Measurements from ENCODE around the gene SLC2A9. TPM values are rescaled to one million over a fixed set of nuclear protein-coding genes. Genes with fewer than 3 reads are reported as not detected.

Gene SLC2A9
- total and polyA plus RNA-seq, 2 of the 8 experiments (the other 6 are each of a cell fraction or from before 2014, with no cell fraction given): 0.20 to 0.26 TPM

- Histone ChIP-seq H3K79me1 (ENCODE audit: low read depth, low read length) (no peaks in the 10 kb centered on the region), H2AFZ (ENCODE audit: low read length) (no peak overlapping the region), H3K14ac (ENCODE audit: insufficient read length) (no peak overlapping the region), H2AK5ac (ENCODE audit: low read depth, low read length) (no peak overlapping the region), H3K9ac (replicated peaks in 1 of 4; ENCODE audit: extremely low read depth in 1 of 4, low read depth in 3 of 4, low read length in 3 of 4) (no peak overlapping the region), H3K4me3 (ENCODE audit: extremely low read depth in 1 of 4, insufficient read depth in 2 of 4, low read depth in 3 of 4, low read length in 4 of 4) (no peak overlapping the region), H3K56ac (replicated peaks; ENCODE audit: insufficient read length, low read depth, low read length) (no peak overlapping the region), H2BK120ac (replicated peaks; ENCODE audit: low read depth, low read length) (no peak overlapping the region), H4K5ac (ENCODE audit: insufficient read length, low read depth, low read length) (no peak overlapping the region), H2BK20ac (ENCODE audit: low read length) (no peak overlapping the region), H4K20me1 (replicated peaks in 1 of 2; ENCODE audit: control insufficient read depth in 1 of 2, insufficient read depth in 2 of 2, low read length in 2 of 2) (no peaks in the 10 kb centered on the region), H3K23me2 (ENCODE audit: low read depth, low read length) (no peaks in the 10 kb centered on the region), H3K27me3 (replicated peaks in 1 of 4; ENCODE audit: control insufficient read depth in 3 of 4, extremely low read depth in 1 of 4, insufficient read depth in 3 of 4, low read length in 3 of 4) (peaks cover 0 to 2% (median 0%) of the 10 kb centered on the region in 4 experiments; a peak in 1 of 7 replicates), H3K4ac (replicated peaks; ENCODE audit: insufficient read length, low read depth, low read length) (no peak overlapping the region), H2BK15ac (ENCODE audit: low read length) (no peak overlapping the region), H3K36me3 (ENCODE audit: control insufficient read depth in 2 of 4, insufficient read depth in 4 of 4, low read length in 3 of 4) (no peaks in the 10 kb centered on the region), H2BK5ac (ENCODE audit: low read depth, low read length) (no peak overlapping the region), H4K91ac (replicated peaks; ENCODE audit: insufficient read length, low read length) (no peak overlapping the region), H3K27ac (ENCODE audit: low read depth, low read length) (no peak overlapping the region), H3K23ac (ENCODE audit: insufficient read length) (no peak overlapping the region), H3K79me2 (ENCODE audit: control insufficient read depth in 1 of 2, insufficient read depth in 2 of 2, low read length in 2 of 2) (no peaks in the 10 kb centered on the region), H3K4me2 (ENCODE audit: insufficient read depth in 1 of 2, low read depth in 2 of 2, low read length in 2 of 2) (no peak overlapping the region), H3K9me3 (ENCODE audit: insufficient read depth in 2 of 2, low read depth in 1 of 2, low read length in 1 of 2) (no peaks in the 10 kb centered on the region), H3K4me1 (replicated peaks in 1 of 4; ENCODE audit: control insufficient read depth in 3 of 4, insufficient read depth in 4 of 4, low read length in 3 of 4) (0 out of 7 replicates have a peak, but pooled peaks cover 0 to under 1% (median 0%) of the 10 kb centered on the region in 4 experiments), H3K18ac (ENCODE audit: extremely low read depth, low read length) (no peak overlapping the region), H4K8ac (ENCODE audit: extremely low read depth, insufficient read depth, low read length) (no peak overlapping the region), H2BK12ac (ENCODE audit: low read depth, low read length) (no peak overlapping the region)
- no peak for FAIRE-seq
- ChIA-PET CTCF (ENCODE audit: partially characterized antibody) (interaction anchor here (0.6 to 10.2 kb wide), 5 partner anchors 42 to 419 kb away, joined by 3 to 60 read pairs (median 3); no protein-coding TSS in a partner anchor), POLR2A (ENCODE audit: partially characterized antibody) (no interaction called here)
- WGBS, 2 experiments (ENCODE audit: extremely low coverage in 1 of 2, insufficient coverage in 1 of 2, insufficient read length in 1 of 2, insufficient replicate concordance in 2 of 2, low coverage in 1 of 2, low lambda C conversion rate in 2 of 2, missing lambda C conversion rate in 1 of 2): 85% methylated on average over 3 of the region's 3 CpGs; no CpG with 5 or more reads in 1 of the 2 experiments
- DNase-seq (ENCODE audit: low read depth in 1 of 2, low spot score in 2 of 2): no peak
- TF ChIP-seq GABPA (IDR thresholded peaks at IDR 0.05; ENCODE audit: borderline replicate concordance, insufficient read depth, low read length): no peak
- TF ChIP-seq EZH2 (IDR thresholded peaks at IDR 0.05; ENCODE audit: low read depth, low read length, severe bottlenecking): no peak
- TF ChIP-seq EP300 (IDR thresholded peaks at IDR 0.05; ENCODE audit: borderline replicate concordance in 1 of 2, low read depth in 2 of 2, low read length in 2 of 2): no peak
- no peak for TF ChIP-seq PHF8 (conservative IDR thresholded peaks at IDR 0.05; ENCODE audit: low read depth, low read length)
- TF ChIP-seq ATF2 (IDR thresholded peaks at IDR 0.05; ENCODE audit: low read length): no peak
- TF ChIP-seq SUZ12 (IDR thresholded peaks at IDR 0.05; ENCODE audit: low read length): no peak
- no peak for TF ChIP-seq KDM5A (IDR thresholded peaks at IDR 0.05; ENCODE audit: low read length)
- no peak for TF ChIP-seq HDAC2 (IDR thresholded peaks at IDR 0.05; ENCODE audit: borderline replicate concordance in 1 of 2, low read depth in 2 of 2, low read length in 2 of 2)
- TF ChIP-seq CEBPB (IDR thresholded peaks at IDR 0.05; ENCODE audit: low read depth, low read length): no peak
- TF ChIP-seq TAF1 (IDR thresholded peaks at IDR 0.05; ENCODE audit: low read depth, low read length): no peak
- no peak for TF ChIP-seq FOSL1 (IDR thresholded peaks at IDR 0.05; ENCODE audit: insufficient read depth, low read depth, low read length)
Measured at GRCh38 chr4:9926586-9926985, 94.7 kb downstream of the SLC2A9 start.
